HepG2 (cell line): ENCODE measurements around the gene RPL23. TPM values are rescaled to one million over a fixed set of nuclear protein-coding genes. Genes with fewer than 3 reads are reported as not detected.

Experiments
- ARNT2 ChIP-seq: sonication (generic); formaldehyde crosslinking; IDR thresholded peaks from 2 replicates; pipeline ENCODE4 v1.8.0; 2022; ENCODE audit warnings: mild to moderate bottlenecking, low read depth, missing genetic modification reagents, moderate library complexity
- GFI1 ChIP-seq: sonication (generic); formaldehyde crosslinking; IDR thresholded peaks from 2 replicates; pipeline ENCODE4 v1.5.0; 2020; ENCODE audit warnings: missing genetic modification reagents, mild to moderate bottlenecking, borderline replicate concordance
- HDAC6 ChIP-seq: fragments of 200-600 bp; sonication (generic); IDR thresholded peaks from 2 replicates; pipeline ENCODE4 v1.7.0; 2017; ENCODE audit warnings: mild to moderate bottlenecking, antibody characterized with exemption, low read length, low read depth
- KDM3A ChIP-seq: IDR thresholded peaks from 2 replicates; pipeline ENCODE4 v1.6.1; 2018; ENCODE audit warnings: low read depth, missing compliant biosample characterization
- MIXL1 ChIP-seq: IDR thresholded peaks from 2 replicates; pipeline ENCODE4 v1.6.1; 2016
- RFX5 ChIP-seq: IDR thresholded peaks from 2 replicates; pipeline ENCODE4 v1.6.1; 2011; ENCODE audit warnings: low read depth, low read length, improper control_type of control experiment
- SALL2 ChIP-seq: sonication (generic); formaldehyde crosslinking; IDR thresholded peaks from 2 replicates; pipeline ENCODE4 v1.8.1; 2023; ENCODE audit warnings: mild to moderate bottlenecking, missing genetic modification reagents, inconsistent platforms
- SRSF1 ChIP-seq: fragments of 200-400 bp; formaldehyde crosslinking; optimal IDR thresholded peaks from 2 replicates; pipeline ENCODE3; 2017; ENCODE audit warnings: mild to moderate bottlenecking, low read depth, low read length, moderate library complexity
- ZNF136 ChIP-seq: sonication (generic); formaldehyde crosslinking; IDR thresholded peaks from 2 replicates; pipeline ENCODE4 v1.8.1; 2022; ENCODE audit warnings: low read depth, mild to moderate bottlenecking, moderate library complexity, missing genetic modification reagents
- ZNF30 ChIP-seq: sonication (generic); formaldehyde crosslinking; IDR thresholded peaks from 2 replicates; pipeline ENCODE4 v1.5.0; 2020; ENCODE audit warnings: mild to moderate bottlenecking, missing genetic modification reagents
- ZNF382 ChIP-seq: sonication (generic); formaldehyde crosslinking; IDR thresholded peaks from 2 replicates; pipeline ENCODE4 v1.5.0; 2020; ENCODE audit warnings: missing genetic modification reagents, mild to moderate bottlenecking, borderline replicate concordance
- ZNF510 ChIP-seq: sonication (generic); formaldehyde crosslinking; IDR thresholded peaks from 2 replicates; pipeline ENCODE4 v1.4.0; 2020; ENCODE audit warnings: low read depth, mild to moderate bottlenecking, missing genetic modification reagents
- ZNF547 ChIP-seq: sonication (generic); formaldehyde crosslinking; IDR thresholded peaks from 2 replicates; pipeline ENCODE4 v1.5.1; 2020; ENCODE audit warnings: mild to moderate bottlenecking, missing genetic modification reagents
- ZNF749 ChIP-seq: sonication (generic); formaldehyde crosslinking; IDR thresholded peaks from 2 replicates; pipeline ENCODE4 v1.8.0; 2022; ENCODE audit warnings: mild to moderate bottlenecking, missing genetic modification reagents, moderate library complexity, borderline replicate concordance
- ZSCAN20 ChIP-seq: sonication (generic); formaldehyde crosslinking; IDR thresholded peaks from 2 replicates; pipeline ENCODE4 v1.4.0; 2020; ENCODE audit warnings: missing genetic modification reagents, mild to moderate bottlenecking, borderline replicate concordance
- ZSCAN29 ChIP-seq: sonication (generic); formaldehyde crosslinking; conservative IDR thresholded peaks from 2 replicates; pipeline ENCODE4 v1.4.0; 2020; ENCODE audit warnings: mild to moderate bottlenecking, missing genetic modification reagents
- polyA plus RNA-seq, 8 experiments: library from polyadenylated mRNA; depleted of rRNA in 3 of 8; stranded (reverse) in 7 of 8; unstranded in 1 of 8; fragments of >200 nt; fragmentation: Illumina TruSeq in 4 of 8; extraction: Trizol in 4 of 8; gene quantifications; 2 replicates each; pipeline versions ENCODE4 v1.2.1 to v1.2.3, GENCODE V29; 2011 to 2016; ENCODE audit warnings: low read depth in 4 of 8, missing spikeins in 1 of 8, mixed read lengths in 1 of 8; ENCODE audit not compliant: insufficient read depth in 1 of 8
- total RNA-seq, 5 experiments: library from RNA; depleted of rRNA; stranded (reverse); fragments of >200 nt; fragmentation: Illumina TruSeq; extraction: Trizol; gene quantifications; 2 replicates each; pipeline ENCODE4 v1.2.3, GENCODE V29; 2016; ENCODE audit warnings: low read depth in 1 of 5
- TF ChIP-seq, protein P1 (sequence below): sonication (generic); formaldehyde crosslinking; IDR thresholded peaks from 2 replicates; pipeline ENCODE4 v1.8.1; 2022; ENCODE audit warnings: low read depth, mild to moderate bottlenecking, missing genetic modification reagents
- TF ChIP-seq, protein P2 (sequence below): sonication (generic); formaldehyde crosslinking; IDR thresholded peaks from 2 replicates; pipeline ENCODE4 v1.8.0; 2022; ENCODE audit warnings: mild to moderate bottlenecking, missing genetic modification reagents; ENCODE audit not compliant: insufficient replicate concordance
- TF ChIP-seq, protein P3 (sequence below): sonication (generic); formaldehyde crosslinking; IDR thresholded peaks from 2 replicates; pipeline ENCODE4 v1.5.1; 2020; ENCODE audit warnings: mild to moderate bottlenecking, missing genetic modification reagents
- TF ChIP-seq, protein P4 (sequence below): IDR thresholded peaks from 2 replicates; pipeline ENCODE4 v1.6.1; 2018; ENCODE audit warnings: missing genetic modification reagents, mild to moderate bottlenecking, missing compliant biosample characterization

Gene RPL23
- total and polyA plus RNA-seq, 2 of the 13 experiments (the other 11 are each of a cell fraction or from before 2014, with no cell fraction given): 2,790 to 4,860 TPM

DNA sequence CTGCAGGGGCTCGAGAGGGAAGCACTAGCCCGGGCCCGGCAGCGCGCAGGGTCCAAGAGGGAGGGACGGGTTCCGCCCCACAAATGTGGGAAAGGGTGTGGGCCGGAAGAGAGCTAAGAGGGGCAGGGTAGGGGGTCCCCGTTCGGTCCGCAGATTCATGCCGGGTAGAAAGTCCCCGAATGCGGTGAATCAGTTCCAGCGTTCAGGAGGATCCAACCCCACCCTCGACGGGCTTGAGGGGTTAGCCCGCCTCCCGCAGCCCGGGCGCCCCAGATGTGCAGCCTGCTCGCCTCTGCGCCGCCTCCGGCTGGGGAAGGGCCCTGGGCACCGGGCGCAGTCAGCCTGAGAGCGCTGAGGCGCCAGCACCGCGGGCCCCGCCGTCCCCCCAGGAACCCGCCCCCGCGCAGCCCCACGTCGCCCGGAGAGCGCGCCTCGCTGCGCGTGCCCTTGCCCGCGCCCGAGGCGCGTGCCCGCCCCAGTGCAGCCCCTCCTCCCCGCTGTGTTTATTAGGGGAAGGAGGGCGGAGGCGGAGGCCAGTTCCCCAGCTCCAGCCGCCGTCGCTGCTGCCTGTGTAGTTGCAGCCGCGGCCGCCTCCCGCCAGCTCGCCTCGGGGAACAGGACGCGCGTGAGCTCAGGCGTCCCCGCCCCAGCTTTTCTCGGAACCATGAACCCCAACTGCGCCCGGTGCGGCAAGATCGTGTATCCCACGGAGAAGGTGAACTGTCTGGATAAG is 16.2 kb upstream of the RPL23 start, which contains the start of gene LASP1 (continued):
- TF ChIP-seq, protein P1, sequence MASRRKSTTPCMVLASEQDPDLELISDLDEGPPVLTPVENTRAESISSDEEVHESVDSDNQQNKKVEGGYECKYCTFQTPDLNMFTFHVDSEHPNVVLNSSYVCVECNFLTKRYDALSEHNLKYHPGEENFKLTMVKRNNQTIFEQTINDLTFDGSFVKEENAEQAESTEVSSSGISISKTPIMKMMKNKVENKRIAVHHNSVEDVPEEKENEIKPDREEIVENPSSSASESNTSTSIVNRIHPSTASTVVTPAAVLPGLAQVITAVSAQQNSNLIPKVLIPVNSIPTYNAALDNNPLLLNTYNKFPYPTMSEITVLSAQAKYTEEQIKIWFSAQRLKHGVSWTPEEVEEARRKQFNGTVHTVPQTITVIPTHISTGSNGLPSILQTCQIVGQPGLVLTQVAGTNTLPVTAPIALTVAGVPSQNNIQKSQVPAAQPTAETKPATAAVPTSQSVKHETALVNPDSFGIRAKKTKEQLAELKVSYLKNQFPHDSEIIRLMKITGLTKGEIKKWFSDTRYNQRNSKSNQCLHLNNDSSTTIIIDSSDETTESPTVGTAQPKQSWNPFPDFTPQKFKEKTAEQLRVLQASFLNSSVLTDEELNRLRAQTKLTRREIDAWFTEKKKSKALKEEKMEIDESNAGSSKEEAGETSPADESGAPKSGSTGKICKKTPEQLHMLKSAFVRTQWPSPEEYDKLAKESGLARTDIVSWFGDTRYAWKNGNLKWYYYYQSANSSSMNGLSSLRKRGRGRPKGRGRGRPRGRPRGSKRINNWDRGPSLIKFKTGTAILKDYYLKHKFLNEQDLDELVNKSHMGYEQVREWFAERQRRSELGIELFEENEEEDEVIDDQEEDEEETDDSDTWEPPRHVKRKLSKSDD (CRISPR knock-in tag): peak; percentile 70; the same call in 1 of the 2 replicates
- TF ChIP-seq, protein P2, sequence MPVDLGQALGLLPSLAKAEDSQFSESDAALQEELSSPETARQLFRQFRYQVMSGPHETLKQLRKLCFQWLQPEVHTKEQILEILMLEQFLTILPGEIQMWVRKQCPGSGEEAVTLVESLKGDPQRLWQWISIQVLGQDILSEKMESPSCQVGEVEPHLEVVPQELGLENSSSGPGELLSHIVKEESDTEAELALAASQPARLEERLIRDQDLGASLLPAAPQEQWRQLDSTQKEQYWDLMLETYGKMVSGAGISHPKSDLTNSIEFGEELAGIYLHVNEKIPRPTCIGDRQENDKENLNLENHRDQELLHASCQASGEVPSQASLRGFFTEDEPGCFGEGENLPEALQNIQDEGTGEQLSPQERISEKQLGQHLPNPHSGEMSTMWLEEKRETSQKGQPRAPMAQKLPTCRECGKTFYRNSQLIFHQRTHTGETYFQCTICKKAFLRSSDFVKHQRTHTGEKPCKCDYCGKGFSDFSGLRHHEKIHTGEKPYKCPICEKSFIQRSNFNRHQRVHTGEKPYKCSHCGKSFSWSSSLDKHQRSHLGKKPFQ (CRISPR knock-in tag): peak; percentile 31
- TF ChIP-seq ZNF547 (CRISPR knock-in tag) (0 out of 2 replicates have a peak, but pooled peaks have one; percentile 17), ZSCAN29 (no peak), MIXL1 (peak; percentile 21; the same call in 1 of the 2 replicates), ZNF510 (CRISPR knock-in tag) (no peak), RFX5 (0 out of 2 replicates have a peak, but pooled peaks have one; percentile 6), KDM3A (no peak), ZNF136 (peak; percentile 82), SALL2 (CRISPR knock-in tag) (peak; percentile 79; the same call in 1 of the 2 replicates), ZNF30 (CRISPR knock-in tag) (no peak), HDAC6 (no peak), SRSF1 (no peak), ZNF749 (CRISPR knock-in tag) (peak; percentile 91; the same call in 1 of the 2 replicates), ZNF382 (no peak), ARNT2 (CRISPR knock-in tag) (peak; percentile 79; the same call in 1 of the 2 replicates), ZSCAN20 (CRISPR knock-in tag) (peak; percentile 89; the same call in 1 of the 2 replicates), GFI1 (CRISPR knock-in tag) (no peak)
- TF ChIP-seq, protein P3, sequence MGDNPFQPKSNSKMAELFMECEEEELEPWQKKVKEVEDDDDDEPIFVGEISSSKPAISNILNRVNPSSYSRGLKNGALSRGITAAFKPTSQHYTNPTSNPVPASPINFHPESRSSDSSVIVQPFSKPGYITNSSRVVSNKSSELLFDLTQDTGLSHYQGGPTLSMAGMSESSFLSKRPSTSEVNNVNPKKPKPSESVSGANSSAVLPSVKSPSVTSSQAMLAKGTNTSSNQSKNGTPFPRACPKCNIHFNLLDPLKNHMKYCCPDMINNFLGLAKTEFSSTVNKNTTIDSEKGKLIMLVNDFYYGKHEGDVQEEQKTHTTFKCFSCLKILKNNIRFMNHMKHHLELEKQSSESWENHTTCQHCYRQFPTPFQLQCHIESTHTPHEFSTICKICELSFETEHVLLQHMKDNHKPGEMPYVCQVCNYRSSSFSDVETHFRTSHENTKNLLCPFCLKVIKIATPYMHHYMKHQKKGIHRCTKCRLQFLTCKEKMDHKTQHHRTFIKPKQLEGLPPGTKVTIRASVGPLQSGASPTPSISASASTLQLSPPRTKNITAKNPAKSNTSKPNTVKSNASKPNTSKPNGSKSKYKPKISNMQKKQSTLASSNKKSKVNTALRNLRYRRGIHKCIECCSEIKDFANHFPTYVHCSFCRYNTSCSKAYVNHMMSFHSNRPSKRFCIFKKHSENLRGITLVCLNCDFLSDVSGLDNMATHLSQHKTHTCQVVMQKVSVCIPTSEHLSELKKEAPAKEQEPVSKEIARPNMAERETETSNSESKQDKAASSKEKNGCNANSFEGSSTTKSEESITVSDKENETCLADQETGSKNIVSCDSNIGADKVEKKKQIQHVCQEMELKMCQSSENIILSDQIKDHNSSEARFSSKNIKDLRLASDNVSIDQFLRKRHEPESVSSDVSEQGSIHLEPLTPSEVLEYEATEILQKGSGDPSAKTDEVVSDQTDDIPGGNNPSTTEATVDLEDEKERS: 0 out of 2 replicates have a peak, but pooled peaks have one; percentile 21
- TF ChIP-seq, protein P4, sequence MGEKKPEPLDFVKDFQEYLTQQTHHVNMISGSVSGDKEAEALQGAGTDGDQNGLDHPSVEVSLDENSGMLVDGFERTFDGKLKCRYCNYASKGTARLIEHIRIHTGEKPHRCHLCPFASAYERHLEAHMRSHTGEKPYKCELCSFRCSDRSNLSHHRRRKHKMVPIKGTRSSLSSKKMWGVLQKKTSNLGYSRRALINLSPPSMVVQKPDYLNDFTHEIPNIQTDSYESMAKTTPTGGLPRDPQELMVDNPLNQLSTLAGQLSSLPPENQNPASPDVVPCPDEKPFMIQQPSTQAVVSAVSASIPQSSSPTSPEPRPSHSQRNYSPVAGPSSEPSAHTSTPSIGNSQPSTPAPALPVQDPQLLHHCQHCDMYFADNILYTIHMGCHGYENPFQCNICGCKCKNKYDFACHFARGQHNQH (CRISPR knock-in tag): peak; percentile 91
